ENCODE data around the gene ARID2. TPM values are rescaled to one million over a fixed set of nuclear protein-coding genes. Genes with fewer than 3 reads are reported as not detected.

Gene ARID2
- total and polyA plus RNA-seq, 2 donors (not counting 1 experiment from before 2014, with no cell fraction given): 5.0 to 49.2 TPM

DNA sequence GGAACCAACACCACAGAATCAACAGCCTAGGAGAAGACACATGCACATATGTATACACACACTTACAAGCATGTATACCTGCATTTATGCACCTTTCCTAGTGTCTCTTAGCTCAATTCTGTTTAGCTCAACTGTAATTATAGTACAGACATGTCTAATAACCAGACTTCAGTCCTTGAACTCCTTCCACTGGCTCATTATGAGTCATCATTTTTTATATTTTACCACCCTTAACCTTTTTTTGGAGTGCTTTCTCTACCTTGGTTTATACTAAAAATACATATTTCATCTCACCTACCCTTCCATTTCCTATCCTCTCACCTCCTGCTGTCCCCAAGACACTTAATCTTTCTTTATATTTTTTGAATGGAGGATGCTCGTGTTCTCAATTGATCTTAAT lies 110.4 kb downstream of the ARID2 start:
- Histone ChIP-seq H3K27me3 (replicated peaks in 1 of 4; ENCODE audit: control extremely low read depth in 1 of 4, control insufficient read depth in 3 of 4, insufficient read depth in 4 of 4, low read length in 3 of 4) (no peaks in the 10 kb centered on the region), H3K79me2 (ENCODE audit: control insufficient read depth, insufficient read depth, low read length) (no peaks in the 10 kb centered on the region), H3K4me1 (ENCODE audit: control insufficient read depth in 2 of 2, insufficient read depth in 2 of 2, low read length in 2 of 2) (no peaks in the 10 kb centered on the region), H3K27ac (ENCODE audit: low read length in 2 of 2) (no peak overlapping the region), H4K20me1 (ENCODE audit: control insufficient read depth, insufficient read depth, low read length, poor library complexity, severe bottlenecking) (no peaks in the 10 kb centered on the region), H3K4me2 (replicated peaks; ENCODE audit: low read depth, low read length, poor library complexity, severe bottlenecking) (no peak overlapping the region), H3K9ac (ENCODE audit: low read length) (no peak overlapping the region), H2AFZ (ENCODE audit: insufficient read depth, low read depth, low read length, poor library complexity, severe bottlenecking) (no peak overlapping the region), H3K36me3 (replicated peaks in 1 of 2; ENCODE audit: control extremely low read depth in 1 of 2, control insufficient read depth in 1 of 2, extremely low read depth in 1 of 2, insufficient read depth in 2 of 2, low read length in 1 of 2) (peaks cover 18 to 34% of the 10 kb centered on the region in 2 experiments), H3K9me3 (ENCODE audit: control extremely low read depth in 1 of 3, control insufficient read depth in 2 of 3, insufficient read depth in 1 of 3, low read length in 2 of 3) (no peaks in the 10 kb centered on the region), H3K4me3 (ENCODE audit: control extremely low read depth in 1 of 5, extremely low read depth in 1 of 5, insufficient read depth in 1 of 5, low read depth in 2 of 5, low read length in 4 of 5) (no peak overlapping the region)
- POLR2A ChIA-PET: no interaction called here
- DNase-seq (no peak), ATAC-seq (ENCODE audit: low read depth) (no peak)
- Mint-ChIP-seq H3K27ac (no peak overlapping the region), H3K4me3 (no peak overlapping the region), H3K4me1 (no peaks in the 10 kb centered on the region), H3K27me3 (no peaks in the 10 kb centered on the region), H3K9me3 (ENCODE audit: insufficient read depth) (no peaks in the 10 kb centered on the region)
- intact Hi-C loops (cut with micrococcal nuclease): no loop called here
- no peak for TF ChIP-seq EZH2 (IDR thresholded peaks at IDR 0.05; ENCODE audit: borderline replicate concordance, insufficient read depth, low read depth, low read length, poor library complexity, severe bottlenecking)
- TF ChIP-seq, protein P1, sequence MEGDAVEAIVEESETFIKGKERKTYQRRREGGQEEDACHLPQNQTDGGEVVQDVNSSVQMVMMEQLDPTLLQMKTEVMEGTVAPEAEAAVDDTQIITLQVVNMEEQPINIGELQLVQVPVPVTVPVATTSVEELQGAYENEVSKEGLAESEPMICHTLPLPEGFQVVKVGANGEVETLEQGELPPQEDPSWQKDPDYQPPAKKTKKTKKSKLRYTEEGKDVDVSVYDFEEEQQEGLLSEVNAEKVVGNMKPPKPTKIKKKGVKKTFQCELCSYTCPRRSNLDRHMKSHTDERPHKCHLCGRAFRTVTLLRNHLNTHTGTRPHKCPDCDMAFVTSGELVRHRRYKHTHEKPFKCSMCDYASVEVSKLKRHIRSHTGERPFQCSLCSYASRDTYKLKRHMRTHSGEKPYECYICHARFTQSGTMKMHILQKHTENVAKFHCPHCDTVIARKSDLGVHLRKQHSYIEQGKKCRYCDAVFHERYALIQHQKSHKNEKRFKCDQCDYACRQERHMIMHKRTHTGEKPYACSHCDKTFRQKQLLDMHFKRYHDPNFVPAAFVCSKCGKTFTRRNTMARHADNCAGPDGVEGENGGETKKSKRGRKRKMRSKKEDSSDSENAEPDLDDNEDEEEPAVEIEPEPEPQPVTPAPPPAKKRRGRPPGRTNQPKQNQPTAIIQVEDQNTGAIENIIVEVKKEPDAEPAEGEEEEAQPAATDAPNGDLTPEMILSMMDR (IDR thresholded peaks at IDR 0.05): no peak
- CTCF ChIA-PET: no interaction called here
- WGBS (ENCODE audit: insufficient coverage): no CpG with 5 or more reads among the region's 1 CpG

DNA sequence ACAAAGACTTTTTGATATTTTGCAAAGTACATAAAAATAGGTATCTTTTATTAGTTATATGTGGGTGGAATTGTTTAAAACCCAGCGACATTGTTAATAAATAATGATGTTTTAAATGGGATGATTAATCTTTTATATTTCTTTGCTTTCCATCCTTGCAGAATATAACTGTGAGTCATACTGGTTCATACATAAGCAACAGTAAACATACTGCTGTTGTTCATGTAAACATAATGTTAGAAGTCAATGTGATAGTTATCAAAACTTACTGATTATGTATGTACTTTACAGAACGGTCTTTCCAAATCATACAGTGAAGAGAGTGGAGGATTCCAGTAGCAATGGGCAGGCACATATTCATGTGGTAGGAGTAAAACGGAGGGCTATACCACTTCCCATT lies 119.8 kb downstream of the ARID2 start:
- no peak for TF ChIP-seq EZH2 (IDR thresholded peaks at IDR 0.05; ENCODE audit: borderline replicate concordance, insufficient read depth, low read depth, low read length, poor library complexity, severe bottlenecking)
- TF ChIP-seq, protein P1 (IDR thresholded peaks at IDR 0.05): no peak
- Histone ChIP-seq H3K9ac (ENCODE audit: low read length) (no peak overlapping the region), H3K9me3 (ENCODE audit: control extremely low read depth in 1 of 3, control insufficient read depth in 2 of 3, insufficient read depth in 1 of 3, low read length in 2 of 3) (no peaks in the 10 kb centered on the region), H3K4me3 (ENCODE audit: control extremely low read depth in 1 of 5, extremely low read depth in 1 of 5, insufficient read depth in 1 of 5, low read depth in 2 of 5, low read length in 4 of 5) (no peak overlapping the region), H3K4me1 (ENCODE audit: control insufficient read depth in 2 of 2, insufficient read depth in 2 of 2, low read length in 2 of 2) (no peaks in the 10 kb centered on the region), H3K4me2 (replicated peaks; ENCODE audit: low read depth, low read length, poor library complexity, severe bottlenecking) (no peak overlapping the region), H3K27ac (ENCODE audit: low read length in 2 of 2) (no peak overlapping the region), H2AFZ (ENCODE audit: insufficient read depth, low read depth, low read length, poor library complexity, severe bottlenecking) (no peak overlapping the region), H4K20me1 (ENCODE audit: control insufficient read depth, insufficient read depth, low read length, poor library complexity, severe bottlenecking) (no peaks in the 10 kb centered on the region), H3K36me3 (replicated peaks in 1 of 2; ENCODE audit: control extremely low read depth in 1 of 2, control insufficient read depth in 1 of 2, extremely low read depth in 1 of 2, insufficient read depth in 2 of 2, low read length in 1 of 2) (peaks cover 0 to 40% of the 10 kb centered on the region in 2 experiments), H3K79me2 (ENCODE audit: control insufficient read depth, insufficient read depth, low read length) (no peaks in the 10 kb centered on the region), H3K27me3 (replicated peaks in 1 of 4; ENCODE audit: control extremely low read depth in 1 of 4, control insufficient read depth in 3 of 4, insufficient read depth in 4 of 4, low read length in 3 of 4) (no peaks in the 10 kb centered on the region)
- ATAC-seq (ENCODE audit: low read depth): no peak
- ChIA-PET POLR2A (no interaction called here), CTCF (no interaction called here)
- DNase-seq: no peak
- no peak overlapping the region for H3K27ac Mint-ChIP-seq
- no peak overlapping the region for H3K4me3 Mint-ChIP-seq
- H3K9me3 Mint-ChIP-seq (ENCODE audit: insufficient read depth): no peaks in the 10 kb centered on the region
- WGBS (ENCODE audit: insufficient coverage): no CpG with 5 or more reads among the region's 3 CpGs
- H3K27me3 Mint-ChIP-seq: no peaks in the 10 kb centered on the region
- intact Hi-C loops (cut with micrococcal nuclease): no loop called here
- no peaks in the 10 kb centered on the region for H3K4me1 Mint-ChIP-seq

Data from B cell (primary cell).